ENCODE measurements around the gene BCORL1.

BCORL1 gene

DNA sequence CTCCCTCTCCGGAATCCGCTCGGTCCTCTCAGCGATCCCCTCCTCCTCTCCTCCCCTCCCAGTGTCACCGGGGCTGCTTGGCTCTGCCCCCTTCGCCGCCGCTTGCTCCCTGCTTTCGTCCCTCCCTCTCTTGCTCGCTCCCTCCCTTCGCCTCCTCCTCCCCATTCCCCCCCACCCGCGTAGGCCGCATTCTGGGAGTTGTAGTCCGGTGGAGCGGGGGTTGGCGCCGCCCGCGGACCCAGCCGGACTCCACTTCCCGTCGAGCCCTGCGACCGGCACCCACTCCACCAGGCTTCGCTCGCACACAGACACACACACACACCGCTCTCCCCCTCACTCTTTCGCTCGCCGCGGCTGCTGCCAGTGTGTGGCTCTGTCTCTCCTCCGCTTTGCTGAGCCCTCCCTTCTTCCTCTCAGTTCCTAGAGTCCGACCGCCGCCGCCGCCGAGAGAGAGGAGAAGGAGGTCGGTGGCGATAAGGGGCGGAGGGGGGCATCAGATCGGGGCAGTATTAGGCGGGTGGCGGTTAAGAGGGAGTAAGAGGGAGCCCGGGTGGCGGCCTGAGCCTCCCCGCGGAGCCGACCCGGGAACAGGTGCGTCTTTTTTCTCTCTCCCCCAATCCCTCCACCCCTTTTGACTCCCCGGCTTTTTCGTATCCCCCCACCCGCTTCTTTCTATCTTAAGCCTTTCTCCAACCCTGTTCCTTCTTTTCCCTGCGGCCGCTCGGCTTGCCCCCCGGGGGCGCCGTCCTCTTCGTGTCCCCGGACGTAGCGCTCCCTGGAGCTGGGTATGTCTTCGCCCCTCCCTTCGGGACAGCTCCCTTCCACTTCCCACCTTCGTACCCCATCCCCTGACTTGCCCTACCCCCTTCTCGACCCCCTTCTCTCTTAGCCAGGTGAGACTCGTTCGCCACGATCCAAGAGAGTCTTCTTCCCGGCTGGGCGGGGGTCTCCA lies at the start of gene BCORL1:
BCORL1 (plus strand) TSS at position 336 of the 952 bp plus-strand sequence. CDS start 22,597 bp downstream, outside the sequence.
- DNase-seq (ENCODE audit: low read depth in 2 of 2) = peak; percentile 75 to 83

GRCh38 chrX:129932821-129933321 lies 49.6 kb upstream of the BCORL1 start:
- DNase-seq (ENCODE audit: low read depth in 2 of 2) = no peak

GRCh38 chrX:129933700-129934099 lies 48.7 kb upstream of the BCORL1 start:
- no peak for DNase-seq (ENCODE audit: low read depth in 2 of 2)

DNA sequence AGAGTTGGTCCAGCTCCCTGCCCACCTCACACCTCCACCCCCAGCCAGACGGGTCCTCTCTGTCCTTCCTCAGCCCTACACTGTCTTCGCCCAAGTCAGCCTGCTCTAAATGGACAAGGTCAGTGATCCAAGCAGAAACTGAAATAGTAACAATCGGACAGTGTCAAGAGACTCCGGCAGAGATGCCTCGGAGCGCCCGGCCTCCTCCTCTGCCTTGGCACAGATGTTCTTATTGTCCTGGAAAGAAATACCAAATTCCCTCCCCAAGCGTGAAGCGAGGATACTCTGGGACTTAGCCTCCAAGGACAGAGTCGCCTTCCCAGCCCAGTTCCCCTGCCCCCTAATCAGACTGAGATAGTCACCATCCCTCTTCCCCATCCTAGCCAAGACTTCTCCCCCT lies 48.0 kb upstream of the BCORL1 start:
- no peak for DNase-seq (ENCODE audit: low read depth in 2 of 2)

DNA sequence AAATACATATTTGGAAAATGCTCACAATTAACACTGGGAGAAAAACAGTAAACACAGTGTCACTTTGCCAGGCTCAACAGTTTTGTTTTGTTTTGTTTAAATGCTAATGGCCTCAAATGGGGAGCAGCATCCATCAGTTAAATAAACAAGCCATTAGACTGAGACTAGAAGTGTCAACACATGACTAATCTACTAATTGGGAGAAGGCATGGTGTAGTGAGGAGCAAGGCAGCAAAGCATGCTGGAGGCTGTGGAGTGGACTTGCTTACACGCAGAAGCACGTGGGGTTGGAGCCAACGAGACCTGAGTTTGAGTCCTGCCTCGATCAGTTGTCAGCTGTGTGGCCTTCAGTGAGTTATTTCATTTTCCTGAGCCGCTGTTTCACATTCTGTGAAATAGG lies 47.5 kb upstream of the BCORL1 start:
- DNase-seq (ENCODE audit: low read depth in 2 of 2) = no peak

- DNase-seq (ENCODE audit: low read depth in 2 of 2) = no peak
Measured at GRCh38 chrX:129938081-129938480, 44.4 kb upstream of the BCORL1 start.

DNA sequence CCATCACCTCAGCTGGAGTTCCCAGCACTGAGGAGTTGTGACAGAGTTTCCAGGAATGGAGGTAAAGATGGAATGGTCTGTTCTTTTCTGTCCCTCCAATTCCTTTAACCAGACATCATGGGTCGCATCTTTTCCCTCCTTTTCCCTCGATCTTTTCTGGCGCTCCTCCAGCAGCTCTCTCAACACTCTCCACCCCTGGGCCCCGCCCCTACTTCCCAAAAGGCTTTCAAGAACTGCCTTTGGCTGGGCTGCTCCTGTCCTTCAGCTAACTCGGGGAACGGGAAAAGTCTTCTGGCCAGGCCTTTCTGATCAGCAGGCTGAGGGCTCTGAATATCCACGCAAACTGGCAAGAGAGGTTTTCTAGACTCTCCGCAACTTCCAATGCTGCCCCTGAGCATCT lies 42.4 kb upstream of the BCORL1 start:
- no peak for DNase-seq (ENCODE audit: low read depth in 2 of 2)

DNA sequence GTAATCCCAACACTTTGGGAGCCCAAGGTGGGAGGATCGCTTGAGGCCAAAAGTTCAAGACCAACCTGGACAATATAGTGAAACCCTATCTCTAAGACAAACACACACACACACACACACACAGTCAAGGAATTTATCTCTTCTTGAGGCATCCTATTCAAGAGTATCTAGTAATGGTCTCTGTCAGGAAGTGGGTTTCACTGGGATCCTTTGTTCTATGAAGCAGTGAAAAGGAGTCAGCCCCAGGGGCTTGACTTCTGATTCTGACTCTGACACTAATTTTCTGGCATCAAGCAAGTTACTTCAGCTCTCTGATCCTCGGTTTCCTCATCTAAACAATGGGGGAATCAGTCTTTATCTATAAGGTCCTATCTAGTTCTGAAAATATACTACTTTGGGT lies 41.7 kb upstream of the BCORL1 start:
- no peak for DNase-seq (ENCODE audit: low read depth in 2 of 2)

DNA sequence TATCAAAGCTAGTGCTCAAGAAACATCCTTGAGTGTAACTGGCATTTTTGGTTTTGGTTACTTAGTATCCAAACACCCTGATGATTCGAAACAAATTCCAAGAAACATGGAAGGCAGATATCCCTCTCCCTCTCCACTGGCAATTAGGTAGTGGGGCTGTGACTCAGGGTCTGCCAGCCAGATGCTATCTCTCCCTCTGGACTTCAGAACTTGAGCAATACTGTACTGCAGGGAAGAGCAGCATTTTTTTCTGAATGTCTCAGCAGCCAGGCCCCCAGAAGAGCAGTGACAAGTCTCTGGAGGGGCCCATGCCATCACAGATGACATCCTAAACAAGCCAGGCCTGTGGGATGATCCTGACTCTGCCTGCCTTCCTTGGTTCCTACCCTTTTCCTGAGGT lies 37.3 kb upstream of the BCORL1 start:
- no peak for DNase-seq (ENCODE audit: low read depth in 2 of 2)

DNA sequence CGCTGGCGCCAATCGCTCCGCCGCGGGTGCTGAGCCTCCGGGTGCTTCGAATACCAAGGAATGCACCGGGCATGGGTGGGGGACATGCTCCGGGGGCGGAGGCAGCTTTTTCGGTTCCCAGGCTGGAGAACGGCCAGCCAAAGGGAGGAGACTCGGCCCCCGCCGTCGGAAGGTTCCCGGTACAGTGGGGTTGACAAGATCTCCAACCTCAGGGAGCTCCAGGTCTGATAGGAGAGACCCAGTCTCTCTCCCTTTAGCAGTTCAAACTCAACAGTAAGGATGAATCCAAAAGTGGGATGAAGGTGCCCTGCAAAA lies 29.1 kb upstream of the BCORL1 start:
- DNase-seq (ENCODE audit: low read depth in 2 of 2) = no peak

- DNase-seq (ENCODE audit: low read depth in 2 of 2) = no peak
Measured at GRCh38 chrX:129953881-129954280, 28.6 kb upstream of the BCORL1 start.

GRCh38 chrX:129954804-129955203 lies 27.6 kb upstream of the BCORL1 start:
- DNase-seq (ENCODE audit: low read depth in 2 of 2) = no peak

DNA sequence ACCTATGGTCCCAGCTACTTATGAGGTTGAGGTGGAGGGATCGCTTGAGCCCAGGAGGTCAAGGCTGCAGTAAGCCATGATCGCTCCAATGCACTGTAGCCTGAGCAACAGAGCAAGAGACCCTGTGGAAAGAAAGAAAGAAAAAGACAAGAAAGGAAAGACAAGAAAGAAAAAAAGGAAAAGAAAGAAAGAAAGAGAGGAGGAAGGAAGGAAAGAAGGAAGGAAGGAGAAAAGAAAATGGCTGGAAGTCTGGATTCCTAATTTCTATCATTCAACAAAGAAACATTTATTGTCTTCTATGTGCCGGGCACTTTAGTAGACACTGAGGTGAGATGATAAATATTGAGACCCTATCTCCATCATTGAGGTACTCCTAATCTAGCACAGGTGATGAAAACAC lies 26.8 kb upstream of the BCORL1 start:
- no peak for DNase-seq (ENCODE audit: low read depth in 2 of 2)

DNA sequence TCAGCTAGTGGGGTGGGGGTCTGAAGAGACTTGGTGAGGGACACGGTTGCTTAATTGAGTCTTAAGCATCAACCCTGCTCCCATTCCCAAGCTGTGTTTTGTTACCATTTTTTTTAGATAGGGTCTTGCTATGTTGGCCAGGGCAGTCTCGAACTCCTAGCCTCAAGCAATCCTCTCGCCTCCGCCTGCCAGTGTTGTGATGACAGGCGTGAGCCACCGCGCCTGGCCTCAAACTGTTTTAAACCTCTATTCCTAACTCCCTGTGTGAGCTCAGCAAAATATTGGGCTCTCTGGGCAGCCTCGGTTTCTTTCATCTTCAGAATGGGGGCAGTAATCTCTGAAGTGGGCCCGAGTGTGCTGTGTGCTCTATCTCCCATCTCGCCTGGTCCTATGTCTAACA lies 26.3 kb upstream of the BCORL1 start:
- no peak for DNase-seq (ENCODE audit: low read depth in 2 of 2)

- DNase-seq (ENCODE audit: low read depth in 2 of 2) = no peak
Measured at GRCh38 chrX:129956765-129957164, 25.7 kb upstream of the BCORL1 start.

DNA sequence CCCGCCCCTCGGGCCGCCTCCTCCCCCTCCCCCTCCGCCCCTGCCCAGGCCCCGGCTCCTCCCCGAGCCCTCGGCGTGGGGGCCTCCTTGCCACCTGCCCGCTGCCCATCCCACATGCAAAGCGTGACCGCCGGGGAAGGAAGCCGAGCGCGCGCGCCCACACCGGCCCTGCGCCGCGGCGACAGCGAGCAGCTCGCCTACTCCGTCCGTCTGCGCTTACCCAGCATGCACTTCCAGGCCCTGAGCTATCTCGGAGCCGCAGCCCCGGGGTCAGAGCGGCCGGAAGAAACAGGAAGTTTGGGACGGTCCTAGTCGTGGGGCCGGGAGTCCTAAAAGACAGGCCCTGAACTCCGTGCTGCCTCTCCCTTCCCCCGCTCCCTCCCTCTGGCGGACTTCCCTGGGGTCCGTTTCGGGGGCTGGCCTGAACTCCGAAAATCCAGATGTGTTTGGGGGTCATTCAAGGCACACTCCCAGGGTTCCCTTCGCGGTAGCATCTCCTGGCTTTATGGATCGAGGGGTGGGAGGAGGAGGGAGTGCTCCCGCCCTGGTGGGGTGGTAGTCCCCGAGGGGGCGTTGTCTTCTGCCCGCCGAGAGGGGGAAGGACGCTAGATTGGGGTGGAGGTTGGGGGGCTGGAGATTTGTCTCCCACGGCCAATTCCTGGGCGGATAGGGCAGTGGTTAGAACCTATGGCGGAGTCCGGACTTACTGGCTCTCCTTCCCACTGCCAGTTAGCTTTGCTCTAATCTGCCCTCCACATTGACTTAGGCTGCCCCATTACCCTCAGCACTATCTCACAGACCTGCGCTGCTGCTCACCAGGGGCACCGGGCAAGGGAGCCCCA lies 25.0 kb upstream of the BCORL1 start:
- peak in 1 of 2 donors; percentile 51 for DNase-seq (ENCODE audit: low read depth in 2 of 2)

GRCh38 chrX:129958083-129958465 lies 24.4 kb upstream of the BCORL1 start:
- no peak for DNase-seq (ENCODE audit: low read depth in 2 of 2)

- no peak for DNase-seq (ENCODE audit: low read depth in 2 of 2)
Measured at GRCh38 chrX:129958814-129959492, 23.5 kb upstream of the BCORL1 start.

DNA sequence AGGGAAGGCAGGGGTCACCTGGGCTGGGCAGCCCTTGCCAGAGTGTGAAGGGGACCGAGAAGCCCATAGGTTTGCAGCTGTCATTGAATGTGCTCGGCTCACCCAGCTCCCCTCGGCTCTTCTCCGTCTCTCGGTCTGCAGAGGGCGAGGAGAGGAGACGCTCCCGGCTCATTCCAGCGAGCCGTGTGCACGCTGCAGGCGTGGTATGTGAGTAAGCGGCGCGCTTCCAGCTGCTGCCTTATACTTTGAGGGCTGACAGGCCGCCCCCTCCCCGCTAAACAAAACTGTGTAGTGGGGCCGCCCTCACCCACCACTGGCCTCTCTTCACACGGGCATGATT lies 23.0 kb upstream of the BCORL1 start:
- DNase-seq (ENCODE audit: low read depth in 2 of 2) = no peak

DNA sequence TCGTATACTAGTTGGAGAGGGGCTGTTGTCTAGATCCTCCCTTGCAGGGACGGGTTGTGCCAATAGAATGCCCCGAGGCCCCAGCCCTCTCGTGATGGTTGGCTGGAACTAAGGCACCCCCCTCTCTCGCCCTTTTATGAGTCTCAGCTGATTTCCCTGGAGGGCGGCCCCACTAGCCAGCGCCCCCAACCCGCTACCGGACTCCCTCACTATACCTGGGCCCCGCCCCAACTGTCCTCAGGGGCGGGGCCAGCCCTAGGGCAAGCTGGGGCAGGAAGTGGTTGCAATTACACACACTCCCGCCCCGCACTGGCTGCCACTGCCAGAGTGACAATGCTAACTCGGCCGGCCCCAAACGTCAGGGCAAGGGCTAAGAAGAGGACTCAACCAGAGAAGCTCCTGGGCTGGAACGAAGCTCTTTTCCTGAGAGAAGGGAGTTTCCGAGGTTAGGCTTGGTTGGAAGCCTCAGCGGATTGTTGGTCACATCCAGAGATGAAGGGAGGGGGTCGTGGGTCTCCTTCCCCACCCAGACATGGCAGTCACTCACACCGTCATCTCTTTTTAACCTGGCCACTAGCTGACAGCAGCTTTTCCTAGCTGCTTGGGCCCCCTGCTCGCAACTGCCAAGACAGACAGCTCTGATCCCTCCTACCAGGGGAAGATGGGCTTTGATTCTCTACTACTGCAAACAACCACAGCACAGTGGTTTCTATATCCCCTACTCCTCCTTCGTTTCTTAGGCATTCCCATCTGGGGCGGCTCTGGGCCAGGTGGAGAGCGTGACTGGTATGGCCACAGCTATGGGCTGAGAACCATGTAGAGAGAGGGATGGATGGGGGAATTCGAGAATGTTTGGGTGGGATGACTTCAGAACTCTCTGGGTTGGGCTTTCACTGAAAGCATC lies 21.0 kb upstream of the BCORL1 start:
- peak; percentile 48 to 53 for DNase-seq (ENCODE audit: low read depth in 2 of 2)

GRCh38 chrX:129963729-129964128 lies 18.7 kb upstream of the BCORL1 start:
- no peak for DNase-seq (ENCODE audit: low read depth in 2 of 2)

Data from stimulated activated CD4-positive, alpha-beta T cell treated with anti-CD3 and anti-CD28 coated beads, Interleukin-4, amount 100 ng/mL, for 48 hours (primary cell).